Chondrocyte (in vitro differentiated cells): Measurements from ENCODE around the gene TMIGD3. TPM values are rescaled to one million over a fixed set of nuclear protein-coding genes. Genes with fewer than 3 reads are reported as not detected.

Experiments used
- DNase-seq: peaks from one replicate; pipeline ENCODE4 v3.0.0; 2021; ENCODE audit warnings: mixed read lengths, low spot score
- H3K27ac Mint-ChIP-seq: one replicate; pipeline ENCODE4 v1.8.0; 2021; ENCODE audit warnings: mild to moderate bottlenecking, moderate library complexity, mixed read lengths; ENCODE audit not compliant: unreplicated experiment
- H3K27me3 Mint-ChIP-seq: 2 replicates; pipeline ENCODE4 v1.8.0; 2021; ENCODE audit warnings: low read depth, mixed read lengths
- H3K36me3 Mint-ChIP-seq: 2 replicates; pipeline ENCODE4 v1.8.0; 2021; ENCODE audit warnings: low read depth, mixed read lengths
- H3K4me1 Mint-ChIP-seq: 2 replicates; pipeline ENCODE4 v1.8.0; 2021; ENCODE audit warnings: low read depth, mild to moderate bottlenecking, mixed read lengths
- H3K4me3 Mint-ChIP-seq: one replicate; pipeline ENCODE4 v1.8.0; 2021; ENCODE audit warnings: mild to moderate bottlenecking, moderate library complexity, mixed read lengths; ENCODE audit not compliant: unreplicated experiment
- H3K9me3 Mint-ChIP-seq: 2 replicates; pipeline ENCODE4 v1.8.0; 2021; ENCODE audit warnings: low read depth, mixed read lengths
- CTCF ChIP-seq: fragments of 200-600 bp; sonication (generic); IDR thresholded peaks from 2 replicates; pipeline ENCODE4 v1.5.0; 2021; ENCODE audit warnings: antibody characterized with exemption, mild to moderate bottlenecking, moderate library complexity
- total RNA-seq: library from RNA; stranded (reverse); gene quantifications from 3 replicates; pipeline ENCODE4 v1.2.1, GENCODE V29; 2021

TMIGD3 gene
- total RNA-seq, 1 donor from 2014 or later: not detected

GRCh38 chr1:111448918-111449702 is 54.3 kb downstream of the TMIGD3 start, which contains the start of the genes ATP5PB and WDR77:
ATP5PB (plus strand) TSS chr1:111449464; CDS start chr1:111449542, 78 bp downstream.
WDR77 (minus strand) TSS chr1:111449256; CDS start chr1:111449169, 87 bp downstream.
- peak; percentile 34 for TF ChIP-seq CTCF
- H3K36me3 Mint-ChIP-seq: peaks cover 8% of the 10 kb centered on the region
- H3K4me3 Mint-ChIP-seq: peak within 1 kb of the TSS; percentile 100
- H3K27me3 Mint-ChIP-seq: no peaks in the 10 kb centered on the region
- peak; percentile 97 for DNase-seq
- no peaks in the 10 kb centered on the region for H3K9me3 Mint-ChIP-seq
- H3K27ac Mint-ChIP-seq: peak within 1 kb of the TSS; percentile 99
- peaks cover 47% of the 10 kb centered on the region for H3K4me1 Mint-ChIP-seq

- Mint-ChIP-seq H3K4me3 (peak overlapping the region; percentile 100), H3K9me3 (no peaks in the 10 kb centered on the region), H3K27ac (peak overlapping the region; percentile 99), H3K27me3 (no peaks in the 10 kb centered on the region), H3K36me3 (peaks cover 12% of the 10 kb centered on the region), H3K4me1 (peaks cover 47% of the 10 kb centered on the region)
- TF ChIP-seq CTCF: no peak
- DNase-seq: no peak
Observed at GRCh38 chr1:111448482-111448917, 54.9 kb downstream of the TMIGD3 start.

- peaks cover 20% of the 10 kb centered on the region for H3K36me3 Mint-ChIP-seq
- no peaks in the 10 kb centered on the region for H3K27me3 Mint-ChIP-seq
- peak overlapping the region; percentile 100 for H3K4me3 Mint-ChIP-seq
- TF ChIP-seq CTCF: no peak
- H3K27ac Mint-ChIP-seq: no peak overlapping the region
- H3K4me1 Mint-ChIP-seq: peaks cover 47% of the 10 kb centered on the region
- no peak for DNase-seq
- no peaks in the 10 kb centered on the region for H3K9me3 Mint-ChIP-seq
Observed at GRCh38 chr1:111446967-111447892, 56.2 kb downstream of the TMIGD3 start.

GRCh38 chr1:111446546-111446945 is 56.9 kb downstream of the TMIGD3 start:
- DNase-seq: no peak

More at GRCh38 chr1:111446546-111446945, 56.9 kb downstream of the TMIGD3 start:
- peaks cover 25% of the 10 kb centered on the region for H3K36me3 Mint-ChIP-seq
- no peaks in the 10 kb centered on the region for H3K27me3 Mint-ChIP-seq
- no peak for TF ChIP-seq CTCF
- no peak overlapping the region for H3K27ac Mint-ChIP-seq
- peaks cover 42% of the 10 kb centered on the region for H3K4me1 Mint-ChIP-seq
- H3K9me3 Mint-ChIP-seq: no peaks in the 10 kb centered on the region
- no peak overlapping the region for H3K4me3 Mint-ChIP-seq
